C1 segment of cervical spinal cord (tissue), 14 donors: ENCODE measurements around the gene ETS2.
A peak's percentile ranks its signal among the peaks of the same experiment; 100 is the strongest.
"Not testable (repeated sequence)": the region's sequence is repeated elsewhere in the genome, so short reads cannot be mapped to it uniquely, and the experiment has no call there.

Experiments used
- DNase-seq, 14 donors: peaks; one replicate each; lab custom pipeline; 2025; lab: John Stamatoyannopoulos, UW

ETS2 gene

DNA sequence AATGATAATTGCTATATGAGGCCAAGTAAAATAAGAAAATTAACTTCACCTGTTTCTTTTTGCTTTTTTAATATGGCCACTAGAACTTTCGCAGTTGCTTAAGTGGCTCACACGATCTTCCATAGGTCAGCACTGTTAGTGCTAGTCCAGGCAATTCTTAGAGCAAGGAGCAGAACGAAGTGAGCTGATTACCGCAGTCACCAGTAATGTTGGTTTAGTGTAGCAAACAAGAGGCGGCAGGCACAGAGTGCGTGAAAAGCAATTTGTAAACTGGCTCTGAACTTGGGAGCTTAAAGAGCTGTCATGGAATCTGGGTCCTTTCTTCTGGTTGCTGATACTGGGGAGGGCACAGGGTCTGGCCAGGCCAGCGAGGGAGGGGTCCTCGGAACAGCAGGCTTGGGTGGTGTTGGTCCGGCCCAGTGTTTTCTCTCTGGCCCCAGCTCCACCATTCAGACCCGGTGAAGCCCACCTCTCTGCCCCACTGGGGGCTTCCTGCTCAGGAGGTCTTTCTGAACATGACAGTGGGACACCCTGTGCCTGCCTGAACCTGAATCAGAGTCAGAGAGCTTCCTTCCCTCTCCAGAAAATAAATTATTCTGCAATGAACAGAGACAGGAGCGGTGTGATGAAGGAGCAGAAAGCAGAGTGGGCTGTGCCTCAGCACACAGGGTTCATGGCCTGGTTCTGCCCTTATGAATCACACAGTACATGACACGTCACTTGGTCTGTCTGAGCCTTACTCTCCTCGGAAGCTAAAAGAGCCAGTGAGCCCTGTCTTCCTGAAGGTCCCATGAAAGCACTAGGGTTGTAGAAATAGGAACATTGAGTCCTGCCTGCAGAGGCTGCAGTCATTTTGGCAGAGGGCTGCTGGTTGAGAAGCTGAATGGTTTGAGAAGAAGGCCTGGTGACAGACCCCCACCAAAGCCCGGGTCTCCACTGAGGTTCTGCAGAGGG is 11.9 kb downstream of the ETS2 start:
- no peak for DNase-seq

GRCh38 chr21:38818325-38818723 is 12.6 kb downstream of the ETS2 start:
- DNase-seq = no peak

GRCh38 chr21:38819051-38819718 is 13.5 kb downstream of the ETS2 start:
- no peak for DNase-seq

DNA sequence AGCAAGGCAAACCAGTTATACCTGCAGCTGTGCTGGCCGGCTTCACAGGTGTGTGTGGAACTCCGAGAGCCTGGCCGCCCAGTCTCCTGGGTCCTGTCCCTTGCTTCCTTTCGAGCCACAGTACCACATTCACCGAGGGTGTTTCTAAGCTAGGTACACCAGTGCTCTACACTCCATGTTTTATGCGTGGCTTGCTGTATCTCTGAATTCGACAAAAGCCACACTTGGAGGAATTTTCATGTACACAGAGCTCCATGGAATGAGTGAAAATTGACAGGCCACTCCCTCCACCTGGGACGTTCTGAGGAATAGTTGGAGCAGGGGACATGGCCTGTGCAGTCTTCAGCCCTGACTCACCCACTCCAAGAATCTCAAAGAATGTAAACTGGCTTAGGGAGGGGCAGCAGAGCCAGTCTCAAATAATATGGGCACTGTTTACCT is 14.0 kb downstream of the ETS2 start:
- DNase-seq = no peak

- DNase-seq = no peak
These were observed 14.9 kb downstream of the ETS2 start for GRCh38 chr21:38820471-38821239.

- no peak for DNase-seq
These were observed 15.5 kb downstream of the ETS2 start for GRCh38 chr21:38821248-38821647.

GRCh38 chr21:38821959-38822682 is 16.4 kb downstream of the ETS2 start:
- DNase-seq = no peak

DNA sequence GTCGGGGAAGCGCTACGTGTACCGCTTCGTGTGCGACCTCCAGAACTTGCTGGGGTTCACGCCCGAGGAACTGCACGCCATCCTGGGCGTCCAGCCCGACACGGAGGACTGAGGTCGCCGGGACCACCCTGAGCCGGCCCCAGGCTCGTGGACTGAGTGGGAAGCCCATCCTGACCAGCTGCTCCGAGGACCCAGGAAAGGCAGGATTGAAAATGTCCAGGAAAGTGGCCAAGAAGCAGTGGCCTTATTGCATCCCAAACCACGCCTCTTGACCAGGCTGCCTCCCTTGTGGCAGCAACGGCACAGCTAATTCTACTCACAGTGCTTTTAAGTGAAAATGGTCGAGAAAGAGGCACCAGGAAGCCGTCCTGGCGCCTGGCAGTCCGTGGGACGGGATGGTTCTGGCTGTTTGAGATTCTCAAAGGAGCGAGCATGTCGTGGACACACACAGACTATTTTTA is 17.1 kb downstream of the ETS2 start:
- DNase-seq = no peak

- no peak for DNase-seq
These were observed 18.0 kb downstream of the ETS2 start for GRCh38 chr21:38823737-38824123.

DNA sequence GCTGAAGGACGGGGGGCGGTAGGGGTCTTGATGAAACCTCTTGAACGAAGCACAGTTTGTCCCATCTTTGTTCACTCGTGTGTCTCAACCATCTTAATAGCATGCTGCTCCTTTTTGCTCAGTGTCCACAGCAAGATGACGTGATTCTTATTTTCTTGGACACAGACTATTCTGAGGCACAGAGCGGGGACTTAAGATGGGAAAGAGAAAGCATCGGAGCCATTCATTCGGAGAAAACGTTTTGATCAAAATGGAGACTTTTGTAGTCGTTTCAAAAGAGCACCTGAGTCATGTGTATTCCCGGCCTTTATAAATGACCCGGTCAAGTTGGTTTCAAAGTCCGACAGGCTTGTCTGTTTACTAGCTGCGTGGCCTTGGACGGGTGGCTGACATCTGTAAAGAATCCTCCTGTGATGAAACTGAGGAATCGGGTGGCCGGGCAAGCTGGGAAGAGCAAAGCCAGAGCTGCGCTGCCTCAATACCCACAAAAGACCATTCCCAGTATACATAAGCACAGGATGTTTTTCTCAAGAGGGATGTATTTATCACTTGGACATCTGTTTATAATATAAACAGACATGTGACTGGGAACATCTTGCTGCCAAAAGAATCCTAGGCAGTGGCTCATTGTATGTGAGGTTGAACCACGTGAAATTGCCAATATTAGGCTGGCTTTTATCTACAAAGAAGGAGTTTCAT is 18.5 kb downstream of the ETS2 start:
- no peak for DNase-seq

DNA sequence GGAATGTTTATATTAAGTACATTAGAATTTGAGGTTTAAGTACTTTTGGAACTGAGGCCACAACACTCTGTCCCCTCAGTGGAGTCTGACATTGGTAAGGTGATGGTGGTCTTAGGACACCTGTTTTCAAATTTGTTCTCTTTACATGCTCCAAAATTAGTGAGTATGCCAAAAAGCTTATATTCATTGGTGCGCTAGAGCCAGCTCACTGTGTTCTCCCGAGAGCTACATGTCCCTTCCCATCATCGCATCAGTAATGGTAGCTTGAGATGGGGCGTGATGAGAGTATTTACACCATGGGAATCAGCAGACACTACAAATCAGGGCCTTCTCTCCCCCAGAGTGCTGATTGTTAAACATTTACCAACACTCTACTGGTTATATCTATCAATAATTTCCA is 19.5 kb downstream of the ETS2 start:
- no peak for DNase-seq

- no peak for DNase-seq
These were observed 20.2 kb downstream of the ETS2 start for GRCh38 chr21:38825921-38826320.

GRCh38 chr21:38828111-38828510 is 22.4 kb downstream of the ETS2 start:
- not testable (repeated sequence) for DNase-seq

GRCh38 chr21:38830671-38831525 is 25.2 kb downstream of the ETS2 start:
- no peak for DNase-seq

- peak in 5 of 14 donors; percentile 7 to 31 (median 16) for DNase-seq
These were observed 26.1 kb downstream of the ETS2 start for GRCh38 chr21:38831526-38832467.

GRCh38 chr21:38832664-38833063 is 26.9 kb downstream of the ETS2 start:
- DNase-seq = no peak

GRCh38 chr21:38833117-38833516 is 27.4 kb downstream of the ETS2 start:
- DNase-seq = no peak

DNA sequence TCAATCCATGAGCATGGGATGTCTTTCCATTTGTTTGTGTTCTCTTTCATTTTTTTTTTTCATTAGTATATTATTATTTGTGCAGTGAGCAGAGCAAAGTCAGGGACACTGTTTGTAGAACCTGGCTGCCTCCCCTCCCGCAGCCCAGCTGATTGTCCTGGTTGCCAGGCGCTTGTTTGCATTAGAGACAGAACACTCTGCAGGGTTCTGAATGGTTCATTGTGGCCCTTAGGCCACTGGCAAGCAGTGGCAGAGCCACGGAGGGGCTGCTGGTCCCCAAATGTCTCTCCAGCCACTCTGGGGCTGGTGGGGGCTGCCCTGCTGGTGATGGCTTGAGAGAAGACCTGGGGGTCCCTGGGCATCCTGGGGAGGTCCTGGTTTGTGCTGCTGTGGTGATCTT is 29.0 kb downstream of the ETS2 start:
- no peak for DNase-seq
